Upper lobe of left lung (tissue), 4 donors: ENCODE results near the gene RNFT2.

Experiments
- EP300 ChIP-seq, 4 donors: sonication (generic); formaldehyde crosslinking; IDR thresholded peaks; one replicate each; pipeline ENCODE4 v1.5.1; 2017; ENCODE audit warnings: antibody characterized with exemption in 4 of 4, control low read depth in 2 of 4
- POLR2AphosphoS5 ChIP-seq, 2 donors: sonication (generic); formaldehyde crosslinking; IDR thresholded peaks; one replicate each; pipeline ENCODE4 v1.5.1; 2017; ENCODE audit warnings: antibody characterized with exemption in 2 of 2
- TF ChIP-seq, protein P1 (sequence below), 6 experiments: fragments of 450-650 bp in 4 of 6; fragments of 200-600 bp in 2 of 6; sonication (generic) in 2 of 6; IDR thresholded peaks; one replicate each; pipeline ENCODE4 v1.5.1; 2016 to 2019; ENCODE audit warnings: antibody characterized with exemption in 6 of 6

DNA sequence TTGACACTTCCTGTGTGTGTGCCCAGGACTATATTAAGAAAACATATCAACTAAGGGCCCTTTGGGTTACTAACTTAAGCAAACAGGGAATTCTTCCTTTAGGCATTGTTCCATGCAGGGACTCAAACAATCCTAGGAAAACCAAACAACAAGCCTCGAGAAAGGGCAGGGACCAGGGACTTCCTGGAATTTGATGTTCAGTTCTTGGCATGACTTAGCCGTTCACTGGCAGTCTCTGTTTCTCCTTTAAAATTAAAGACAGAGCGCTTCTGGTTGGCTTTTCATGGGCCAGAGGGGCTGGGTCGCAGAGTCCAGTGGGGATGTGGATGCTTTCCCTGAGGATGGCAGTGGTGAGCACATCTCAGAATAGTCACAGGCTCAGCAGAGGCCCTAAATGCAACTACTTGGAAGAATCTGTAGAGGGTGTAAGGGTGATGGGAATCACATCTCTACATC lies 35.2 kb downstream of the RNFT2 start:
- TF ChIP-seq EP300 (IDR thresholded peaks at IDR 0.05): no peak
- TF ChIP-seq, protein P1, sequence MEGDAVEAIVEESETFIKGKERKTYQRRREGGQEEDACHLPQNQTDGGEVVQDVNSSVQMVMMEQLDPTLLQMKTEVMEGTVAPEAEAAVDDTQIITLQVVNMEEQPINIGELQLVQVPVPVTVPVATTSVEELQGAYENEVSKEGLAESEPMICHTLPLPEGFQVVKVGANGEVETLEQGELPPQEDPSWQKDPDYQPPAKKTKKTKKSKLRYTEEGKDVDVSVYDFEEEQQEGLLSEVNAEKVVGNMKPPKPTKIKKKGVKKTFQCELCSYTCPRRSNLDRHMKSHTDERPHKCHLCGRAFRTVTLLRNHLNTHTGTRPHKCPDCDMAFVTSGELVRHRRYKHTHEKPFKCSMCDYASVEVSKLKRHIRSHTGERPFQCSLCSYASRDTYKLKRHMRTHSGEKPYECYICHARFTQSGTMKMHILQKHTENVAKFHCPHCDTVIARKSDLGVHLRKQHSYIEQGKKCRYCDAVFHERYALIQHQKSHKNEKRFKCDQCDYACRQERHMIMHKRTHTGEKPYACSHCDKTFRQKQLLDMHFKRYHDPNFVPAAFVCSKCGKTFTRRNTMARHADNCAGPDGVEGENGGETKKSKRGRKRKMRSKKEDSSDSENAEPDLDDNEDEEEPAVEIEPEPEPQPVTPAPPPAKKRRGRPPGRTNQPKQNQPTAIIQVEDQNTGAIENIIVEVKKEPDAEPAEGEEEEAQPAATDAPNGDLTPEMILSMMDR (IDR thresholded peaks at IDR 0.05): no peak
- TF ChIP-seq POLR2AphosphoS5 (IDR thresholded peaks at IDR 0.05): no peak
